NT2/D1 (cell line): ENCODE data around the gene NCKAP1.

Experiments used
- SUZ12 ChIP-seq: IDR thresholded peaks from 2 replicates; pipeline ENCODE4 v1.6.1; 2011; ENCODE audit not compliant: insufficient read length, insufficient read depth; ENCODE audit errors: extremely low read depth
- YY1 ChIP-seq: IDR thresholded peaks from 2 replicates; pipeline ENCODE4 v1.6.1; 2011; ENCODE audit not compliant: insufficient read length, insufficient read depth
- ZNF274 ChIP-seq: IDR thresholded peaks from 2 replicates; pipeline ENCODE4 v1.6.1; 2011; ENCODE audit warnings: mild to moderate bottlenecking, low read depth, low read length

- TF ChIP-seq YY1 (no peak), ZNF274 (no peak), SUZ12 (no peak)
Observed at GRCh38 chr2:183079139-183079775, 41.0 kb upstream of the NCKAP1 start.
